GM12878 (cell line): Measurements from ENCODE around the gene KATNB1. TPM values are rescaled to one million over a fixed set of nuclear protein-coding genes. Genes with fewer than 3 reads are reported as not detected.

Source experiments
- ATAC-seq: fragments of 200-7000 bp; cut with Tn5 transposase; 3 replicates; pipeline ENCODE4 v1.9.1; 2020; ENCODE audit warnings: mild to moderate bottlenecking, moderate library complexity
- BruUV-seq: library from RNA; stranded (reverse); fragments of 400-500 nt; replicated peaks from 2 replicates; lab custom pipeline; 2021; lab: Mats Ljungman, UMichigan
- CTCF ChIA-PET: fragments of 300-600 bp; sonication (Branson Sonifier 250); formaldehyde crosslinking; extraction: SDS; loops from one replicate; lab custom pipeline; 2021; ENCODE audit warnings: inconsistent platforms; lab: Yijun Ruan, JAX
- POLR2A ChIA-PET: fragments of 350-600 bp; formaldehyde crosslinking; extraction: SDS; loops from one replicate; lab custom pipeline; 2021; ENCODE audit warnings: inconsistent platforms; lab: Charles Lee
- RAD21 ChIA-PET: fragments of 300-600 bp; sonication (Branson Sonifier 250); formaldehyde crosslinking; loops from one replicate; lab custom pipeline; 2023; ENCODE audit warnings: antibody characterized with exemption; ENCODE audit not compliant: unreplicated experiment; lab: Charles Lee
- SMC1A ChIA-PET: fragments of 300-600 bp; sonication (Branson Sonifier 250); formaldehyde crosslinking; loops from one replicate; lab custom pipeline; 2023; ENCODE audit not compliant: unreplicated experiment, uncharacterized antibody; lab: Charles Lee
- DNase-seq: peaks from one replicate; pipeline ENCODE4 v3.0.0-alpha.2; 2011; ENCODE audit warnings: low read depth, low spot score
- FAIRE-seq: peaks from 3 replicates; lab custom pipeline; 2011; peaks lifted over from hg19 to GRCh38; lab: Jason Lieb, UNC
- H2AFZ ChIP-seq: 2 replicates; pipeline ENCODE4 v1.6.0; 2011; ENCODE audit warnings: low read depth, low read length, control low read depth; ENCODE audit not compliant: control insufficient read depth
- H3K27ac ChIP-seq: 2 replicates; pipeline ENCODE4 v1.5.1; 2011; ENCODE audit warnings: control low read depth; ENCODE audit not compliant: control insufficient read depth, insufficient read depth
- H3K27me3 ChIP-seq, 2 experiments: replicated peaks in 1 of 2; 2 replicates each; pipeline versions ENCODE4 v1.6.0 to v1.6.1; 2011; ENCODE audit warnings: low read length in 1 of 2; ENCODE audit not compliant: control insufficient read depth in 2 of 2, insufficient read depth in 2 of 2
- H3K36me3 ChIP-seq, 2 experiments: 2 replicates each; pipeline ENCODE4 v1.5.1; 2011; ENCODE audit warnings: low read length in 1 of 2; ENCODE audit not compliant: control insufficient read depth in 2 of 2, insufficient read depth in 2 of 2
- H3K4me1 ChIP-seq: 2 replicates; pipeline ENCODE4 v1.6.1; 2011; ENCODE audit warnings: mild to moderate bottlenecking, low read length, moderate library complexity, mixed read lengths; ENCODE audit not compliant: control insufficient read depth, insufficient read depth
- H3K4me2 ChIP-seq: 2 replicates; pipeline ENCODE4 v1.6.0; 2011; ENCODE audit warnings: control low read depth; ENCODE audit not compliant: control insufficient read depth, insufficient read depth
- H3K4me3 ChIP-seq: fragments of 200-600 bp; sonication (generic); 2 replicates; pipeline ENCODE4 v1.5.1; 2016
- H3K79me2 ChIP-seq: 2 replicates; pipeline ENCODE4 v1.6.0; 2011; ENCODE audit warnings: low read length; ENCODE audit not compliant: control insufficient read depth, insufficient read depth
- H3K9ac ChIP-seq: 2 replicates; pipeline ENCODE4 v1.8.0; 2011; ENCODE audit warnings: low read length, control low read depth, mixed read lengths; ENCODE audit not compliant: control insufficient read depth, insufficient read depth
- H3K9me3 ChIP-seq: replicated peaks from 3 replicates; pipeline ENCODE4 v1.5.1; 2011; ENCODE audit warnings: mild to moderate bottlenecking, low read length; ENCODE audit not compliant: control insufficient read depth, insufficient read depth
- H4K20me1 ChIP-seq: 2 replicates; pipeline ENCODE4 v1.6.0; 2011; ENCODE audit not compliant: control insufficient read depth, insufficient read depth
- BCL11A ChIP-seq: IDR thresholded peaks from 2 replicates; pipeline ENCODE4 v1.6.1; 2011; ENCODE audit warnings: low read depth, low read length
- BCLAF1 ChIP-seq: fragments of 450-650 bp; IDR thresholded peaks from 2 replicates; pipeline ENCODE4 v1.6.1; 2017; ENCODE audit warnings: antibody characterized with exemption, mild to moderate bottlenecking, moderate library complexity
- BHLHE40 ChIP-seq, 2 experiments: fragments of 450-650 bp in 1 of 2; IDR thresholded peaks; 2 replicates each; pipeline ENCODE4 v1.6.1; 2011 to 2017; ENCODE audit warnings: low read depth in 2 of 2, borderline replicate concordance in 1 of 2, improper control_type of control experiment in 1 of 2, low read length in 1 of 2, mild to moderate bottlenecking in 1 of 2
- CHD4 ChIP-seq: fragments of 200-600 bp; sonication (generic); IDR thresholded peaks from 2 replicates; pipeline ENCODE4 v1.6.1; 2016; ENCODE audit warnings: mild to moderate bottlenecking
- EED ChIP-seq: sonication (generic); IDR thresholded peaks from 2 replicates; pipeline ENCODE4 v1.6.1; 2016; ENCODE audit warnings: antibody characterized with exemption, low read depth
- IKZF1 ChIP-seq: fragments of 450-650 bp; conservative IDR thresholded peaks from 2 replicates; pipeline ENCODE4 v1.6.1; 2017; ENCODE audit warnings: antibody characterized with exemption, mild to moderate bottlenecking
- JUND ChIP-seq: IDR thresholded peaks from 2 replicates; pipeline ENCODE4 v1.6.1; 2012; ENCODE audit warnings: low read depth, mild to moderate bottlenecking, low read length, improper control_type of control experiment, moderate library complexity
- RUNX3 ChIP-seq: IDR thresholded peaks from 2 replicates; pipeline ENCODE4 v1.6.1; 2012; ENCODE audit warnings: low read length, inconsistent platforms
- SMARCA5 ChIP-seq: fragments of 450-650 bp; IDR thresholded peaks from 2 replicates; pipeline ENCODE4 v1.6.1; 2017; ENCODE audit warnings: mild to moderate bottlenecking
- SUZ12 ChIP-seq: fragments of 200-600 bp; sonication (generic); IDR thresholded peaks from one replicate; pipeline ENCODE4 v1.6.1; 2018; ENCODE audit warnings: antibody characterized with exemption, mild to moderate bottlenecking; ENCODE audit not compliant: unreplicated experiment
- TCF7 ChIP-seq: IDR thresholded peaks from 2 replicates; pipeline ENCODE4 v1.6.1; 2014; ENCODE audit warnings: antibody characterized with exemption, borderline replicate concordance
- USF1 ChIP-seq: IDR thresholded peaks from 2 replicates; pipeline ENCODE4 v1.6.1; 2011; ENCODE audit warnings: borderline replicate concordance, low read depth, mild to moderate bottlenecking, moderate library complexity, mixed read lengths, low read length; ENCODE audit not compliant: insufficient read depth; ENCODE audit errors: extremely low read length
- WGBS: methylation state at CpG from one replicate; pipeline ENCODE4 v1.1.6; 2016; ENCODE audit warnings: low lambda C conversion rate; ENCODE audit not compliant: insufficient replicate concordance, insufficient coverage; ENCODE audit errors: missing lambda C conversion rate; 5-methylcytosine and 5-hydroxymethylcytosine counted together
- in situ Hi-C: fragments of 300-500 bp; cut with MboI; formaldehyde crosslinking; loops from 9 replicates; pipeline ENCODE4 v1.14.3; 2018; ENCODE audit warnings: mixed read lengths
- intact Hi-C: fragments of 100-400 bp; cut with micrococcal nuclease; formaldehyde crosslinking; loops from one replicate; pipeline ENCODE4 v1.14.2; 2022; ENCODE audit not compliant: unreplicated experiment
- polyA plus RNA-seq, 11 experiments: library from polyadenylated mRNA; depleted of rRNA in 4 of 11; unstranded in 6 of 11; stranded (reverse) in 5 of 11; fragments of >200 nt; fragmentation: Nextera tagmentation in 4 of 11; fragmentation: Illumina TruSeq in 1 of 11; extraction: Ambion mirVana in 4 of 11; extraction: Trizol in 1 of 11; gene quantifications; 1 replicate in 1 of 11; 2 replicates in 10 of 11; pipeline versions ENCODE4 v1.2.1 to v1.2.3, GENCODE V29; 2011 to 2016; ENCODE audit warnings: inconsistent platforms in 2 of 11, missing spikeins in 2 of 11, low read depth in 1 of 11
- total RNA-seq, 4 experiments: library from RNA; depleted of rRNA in 3 of 4; stranded (reverse); fragments of >200 nt in 3 of 4; fragmentation: Illumina TruSeq in 1 of 4; extraction: Trizol in 1 of 4; gene quantifications; 2 replicates each; pipeline versions ENCODE4 v1.2.1 to v1.2.3, GENCODE V29; 2013 to 2021
- TF ChIP-seq, protein P1 (sequence below): fragments of 450-650 bp; IDR thresholded peaks from 2 replicates; pipeline ENCODE4 v1.6.1; 2018; ENCODE audit warnings: mild to moderate bottlenecking, low read depth, moderate library complexity; ENCODE audit not compliant: partially characterized antibody

KATNB1 gene
- total and polyA plus RNA-seq, 10 of the 15 experiments (the other 5 are each of a cell fraction or from before 2014, with no cell fraction given), result 0.71 to 46.5 (median 19.5) TPM

DNA sequence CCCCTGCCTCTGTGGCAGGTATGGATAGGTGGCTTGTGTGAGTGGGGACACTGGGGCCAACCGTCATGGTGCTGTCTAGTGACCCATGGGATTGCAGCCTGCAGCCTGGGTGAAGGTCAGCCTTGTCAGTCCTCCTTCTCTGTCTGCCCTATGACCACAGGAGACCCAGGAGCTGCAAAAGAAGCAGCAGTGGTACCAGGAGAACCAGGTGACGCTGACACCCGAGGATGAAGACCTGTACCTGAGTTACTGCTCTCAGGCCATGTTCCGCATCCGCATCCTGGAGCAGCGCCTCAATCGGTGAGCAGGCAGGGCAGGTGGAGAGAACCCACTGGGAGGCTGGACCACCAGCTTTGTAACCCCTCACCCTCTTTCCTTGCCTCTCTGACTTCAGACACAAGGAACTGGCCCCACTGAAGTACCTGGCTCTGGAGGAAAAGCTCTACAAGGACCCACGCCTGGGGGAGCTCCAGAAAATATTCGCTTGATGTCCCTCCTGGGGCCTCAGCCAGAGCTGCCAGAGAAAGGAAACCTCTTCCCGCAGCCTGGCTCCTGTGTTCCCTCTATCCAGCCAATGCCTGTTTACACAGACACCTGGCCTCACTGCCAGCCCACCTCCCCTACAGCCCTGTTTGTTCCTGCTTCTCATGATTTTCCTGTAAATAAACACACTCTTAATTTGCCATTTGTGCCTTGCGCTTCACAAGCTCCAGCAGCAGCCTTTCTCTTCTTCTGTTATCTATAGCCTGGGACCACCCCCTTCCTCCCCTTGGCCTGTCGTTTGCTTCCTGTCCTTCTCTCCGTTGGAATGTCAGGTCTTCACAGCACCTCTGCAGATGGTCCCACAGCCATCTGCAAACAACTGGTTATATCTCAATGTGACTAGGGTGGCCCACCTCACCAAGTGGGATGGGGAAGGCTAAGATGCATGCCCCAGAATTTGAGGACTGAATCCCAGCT, 4.5 kb upstream of the KATNB1 start:
- H3K79me2 ChIP-seq, result peaks cover 9% of the 10 kb centered on the region; the same call in 1 of the 2 replicates
- DNase-seq (no peak), FAIRE-seq (no peak), ATAC-seq (no peak)
- in situ Hi-C loops (no loop called here), intact Hi-C loops (no loop called here)
- H4K20me1 ChIP-seq, result no peaks in the 10 kb centered on the region
- no peaks in the 10 kb centered on the region for H3K36me3 ChIP-seq
- peaks cover 4% of the 10 kb centered on the region; the same call in 2 of the 3 replicates for H3K9me3 ChIP-seq
- SMC1A ChIA-PET, result no interaction called here
- TF ChIP-seq SMARCA5 (no peak), EED (no peak), JUND (no peak), SUZ12 (no peak), USF1 (no peak), BCLAF1 (no peak), BHLHE40 (IDR thresholded peaks at IDR 0.05; ENCODE audit: borderline replicate concordance in 1 of 2, low read depth in 2 of 2, low read length in 1 of 2) (no peak), IKZF1 (no peak), RUNX3 (no peak), CHD4 (no peak), TCF7 (no peak), BCL11A (no peak)
- TF ChIP-seq, protein P1, sequence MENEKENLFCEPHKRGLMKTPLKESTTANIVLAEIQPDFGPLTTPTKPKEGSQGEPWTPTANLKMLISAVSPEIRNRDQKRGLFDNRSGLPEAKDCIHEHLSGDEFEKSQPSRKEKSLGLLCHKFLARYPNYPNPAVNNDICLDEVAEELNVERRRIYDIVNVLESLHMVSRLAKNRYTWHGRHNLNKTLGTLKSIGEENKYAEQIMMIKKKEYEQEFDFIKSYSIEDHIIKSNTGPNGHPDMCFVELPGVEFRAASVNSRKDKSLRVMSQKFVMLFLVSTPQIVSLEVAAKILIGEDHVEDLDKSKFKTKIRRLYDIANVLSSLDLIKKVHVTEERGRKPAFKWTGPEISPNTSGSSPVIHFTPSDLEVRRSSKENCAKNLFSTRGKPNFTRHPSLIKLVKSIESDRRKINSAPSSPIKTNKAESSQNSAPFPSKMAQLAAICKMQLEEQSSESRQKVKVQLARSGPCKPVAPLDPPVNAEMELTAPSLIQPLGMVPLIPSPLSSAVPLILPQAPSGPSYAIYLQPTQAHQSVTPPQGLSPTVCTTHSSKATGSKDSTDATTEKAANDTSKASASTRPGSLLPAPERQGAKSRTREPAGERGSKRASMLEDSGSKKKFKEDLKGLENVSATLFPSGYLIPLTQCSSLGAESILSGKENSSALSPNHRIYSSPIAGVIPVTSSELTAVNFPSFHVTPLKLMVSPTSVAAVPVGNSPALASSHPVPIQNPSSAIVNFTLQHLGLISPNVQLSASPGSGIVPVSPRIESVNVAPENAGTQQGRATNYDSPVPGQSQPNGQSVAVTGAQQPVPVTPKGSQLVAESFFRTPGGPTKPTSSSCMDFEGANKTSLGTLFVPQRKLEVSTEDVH, result no peak
- no peak overlapping the region for H3K4me3 ChIP-seq
- no peak overlapping the region for H3K27ac ChIP-seq
- no peak overlapping the region for H3K4me2 ChIP-seq
- POLR2A ChIA-PET, result interaction anchor here (1.0 kb wide), 1 partner anchor 20 kb away, joined by 4 read pairs; no protein-coding TSS in a partner anchor
- peaks cover under 1% of the 10 kb centered on the region; the same call in 1 of the 2 replicates for H3K4me1 ChIP-seq
- H3K9ac ChIP-seq, result no peak overlapping the region
- WGBS, result 72% methylated on average over 13 of the region's 13 CpGs
- no peaks in the 10 kb centered on the region for H3K27me3 ChIP-seq
- RAD21 ChIA-PET, result no interaction called here
- no TSS peak for BruUV-seq
- CTCF ChIA-PET, result no interaction called here
- no peak overlapping the region for H2AFZ ChIP-seq
